ENCODE data around the gene RPP14.
A peak's percentile ranks its signal among the peaks of the same experiment; 100 is the strongest.
"Not testable (repeated sequence)": the region's sequence is repeated elsewhere in the genome, so short reads cannot be mapped to it uniquely, and the experiment has no call there.

The RPP14 gene

DNA sequence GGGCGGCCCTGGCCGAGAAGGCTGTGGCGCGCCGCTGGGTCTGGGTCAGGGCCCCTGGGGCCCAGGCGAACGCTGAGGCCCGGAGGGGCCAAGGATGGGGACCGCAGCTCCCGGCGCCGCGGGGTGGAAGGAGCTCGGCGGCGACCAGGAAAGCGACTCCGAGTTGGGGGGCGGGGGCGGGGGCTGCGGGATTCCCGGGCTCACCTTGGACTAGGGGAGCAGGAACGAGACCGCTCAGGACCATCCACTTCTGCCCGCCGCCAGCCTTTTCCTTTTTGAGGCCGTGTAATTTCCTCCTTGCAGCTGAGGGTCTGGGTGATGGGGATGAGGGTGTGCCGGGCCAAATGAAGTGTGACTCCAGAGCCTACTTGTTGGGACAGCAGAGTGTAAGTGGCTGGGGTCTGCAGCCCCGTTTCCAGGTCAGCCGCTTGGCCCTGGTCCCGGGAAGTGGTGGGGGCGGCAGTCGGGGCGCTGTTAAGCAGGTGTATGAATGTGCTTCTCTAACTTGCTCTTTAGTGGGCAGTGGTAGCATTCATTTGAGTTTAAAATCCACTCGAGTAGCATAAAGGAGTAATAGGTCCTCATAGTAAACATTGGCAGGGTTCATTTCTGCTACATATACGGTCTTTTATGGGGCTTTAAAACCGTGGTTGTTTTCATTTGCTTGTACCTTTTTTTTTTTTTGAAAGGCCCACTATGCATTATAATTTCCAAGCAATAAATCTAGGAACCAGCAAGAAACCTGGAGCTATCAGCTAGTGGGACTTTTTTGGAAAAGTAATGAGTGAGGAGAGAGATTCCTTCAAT lies 27.4 kb downstream of the RPP14 start:
- H3K4me3 ChIP-seq (ENCODE audit: low read depth, low read length): peak overlapping the region; percentile 74
- TF ChIP-seq, protein P1, sequence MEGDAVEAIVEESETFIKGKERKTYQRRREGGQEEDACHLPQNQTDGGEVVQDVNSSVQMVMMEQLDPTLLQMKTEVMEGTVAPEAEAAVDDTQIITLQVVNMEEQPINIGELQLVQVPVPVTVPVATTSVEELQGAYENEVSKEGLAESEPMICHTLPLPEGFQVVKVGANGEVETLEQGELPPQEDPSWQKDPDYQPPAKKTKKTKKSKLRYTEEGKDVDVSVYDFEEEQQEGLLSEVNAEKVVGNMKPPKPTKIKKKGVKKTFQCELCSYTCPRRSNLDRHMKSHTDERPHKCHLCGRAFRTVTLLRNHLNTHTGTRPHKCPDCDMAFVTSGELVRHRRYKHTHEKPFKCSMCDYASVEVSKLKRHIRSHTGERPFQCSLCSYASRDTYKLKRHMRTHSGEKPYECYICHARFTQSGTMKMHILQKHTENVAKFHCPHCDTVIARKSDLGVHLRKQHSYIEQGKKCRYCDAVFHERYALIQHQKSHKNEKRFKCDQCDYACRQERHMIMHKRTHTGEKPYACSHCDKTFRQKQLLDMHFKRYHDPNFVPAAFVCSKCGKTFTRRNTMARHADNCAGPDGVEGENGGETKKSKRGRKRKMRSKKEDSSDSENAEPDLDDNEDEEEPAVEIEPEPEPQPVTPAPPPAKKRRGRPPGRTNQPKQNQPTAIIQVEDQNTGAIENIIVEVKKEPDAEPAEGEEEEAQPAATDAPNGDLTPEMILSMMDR (IDR thresholded peaks at IDR 0.05; ENCODE audit: borderline replicate concordance, insufficient read depth, low read depth, low read length): peak; percentile 20; the same call in 1 of the 2 replicates

DNA sequence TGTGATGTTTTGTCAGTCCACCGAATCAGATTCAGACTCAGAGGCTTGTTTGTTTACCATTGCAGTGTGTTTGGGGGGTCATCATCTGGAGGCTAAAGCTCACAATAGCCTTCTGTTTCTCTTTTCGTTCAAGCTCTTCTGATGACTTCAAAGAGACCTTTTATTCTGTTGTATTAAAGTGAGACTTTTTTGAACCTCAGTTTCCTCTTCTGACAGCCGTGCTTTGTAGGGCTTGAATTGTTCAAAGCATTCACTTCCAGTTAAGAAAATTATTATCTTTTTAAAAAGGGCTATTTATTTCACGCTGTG lies 27.9 kb downstream of the RPP14 start:
- peak overlapping the region; percentile 74 for H3K4me3 ChIP-seq (ENCODE audit: low read depth, low read length)
- TF ChIP-seq, protein P1 (IDR thresholded peaks at IDR 0.05; ENCODE audit: borderline replicate concordance, insufficient read depth, low read depth, low read length): no peak

DNA sequence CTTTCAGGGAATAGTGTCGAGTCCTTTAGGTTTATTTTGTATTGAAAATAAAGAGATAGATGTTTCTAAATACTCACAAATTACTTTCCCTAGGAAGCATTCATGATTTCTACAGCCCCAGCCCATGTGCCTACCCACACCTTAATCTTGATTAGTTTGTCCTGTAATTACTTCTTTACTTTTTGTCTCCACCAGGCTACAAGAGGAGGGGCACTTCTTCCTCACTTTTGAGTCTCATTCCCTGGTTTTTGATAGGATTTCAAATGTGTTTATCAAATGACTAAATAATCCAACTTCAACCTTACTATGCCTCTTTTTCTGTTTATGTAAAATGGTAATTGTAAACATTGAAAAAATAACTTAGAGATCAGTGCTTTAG lies 28.4 kb downstream of the RPP14 start:
- no peak overlapping the region for H3K4me3 ChIP-seq (ENCODE audit: low read depth, low read length)
- TF ChIP-seq, protein P1 (IDR thresholded peaks at IDR 0.05; ENCODE audit: borderline replicate concordance, insufficient read depth, low read depth, low read length): no peak

DNA sequence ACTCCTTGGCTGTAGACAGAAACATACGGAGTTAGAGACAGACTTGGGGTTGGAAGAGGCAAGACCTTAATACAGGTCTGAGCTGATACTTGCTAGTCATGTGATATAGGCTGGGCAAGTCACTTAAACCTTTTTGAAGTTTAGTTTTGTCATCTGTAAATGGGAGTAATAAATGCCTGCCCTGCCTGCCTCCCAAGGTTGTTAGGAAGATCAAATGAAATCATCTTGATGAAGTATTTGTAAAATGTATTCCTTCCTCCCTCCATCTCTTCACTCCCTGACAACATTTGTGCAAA lies 29.6 kb downstream of the RPP14 start:
- TF ChIP-seq, protein P1 (IDR thresholded peaks at IDR 0.05; ENCODE audit: borderline replicate concordance, insufficient read depth, low read depth, low read length): no peak

DNA sequence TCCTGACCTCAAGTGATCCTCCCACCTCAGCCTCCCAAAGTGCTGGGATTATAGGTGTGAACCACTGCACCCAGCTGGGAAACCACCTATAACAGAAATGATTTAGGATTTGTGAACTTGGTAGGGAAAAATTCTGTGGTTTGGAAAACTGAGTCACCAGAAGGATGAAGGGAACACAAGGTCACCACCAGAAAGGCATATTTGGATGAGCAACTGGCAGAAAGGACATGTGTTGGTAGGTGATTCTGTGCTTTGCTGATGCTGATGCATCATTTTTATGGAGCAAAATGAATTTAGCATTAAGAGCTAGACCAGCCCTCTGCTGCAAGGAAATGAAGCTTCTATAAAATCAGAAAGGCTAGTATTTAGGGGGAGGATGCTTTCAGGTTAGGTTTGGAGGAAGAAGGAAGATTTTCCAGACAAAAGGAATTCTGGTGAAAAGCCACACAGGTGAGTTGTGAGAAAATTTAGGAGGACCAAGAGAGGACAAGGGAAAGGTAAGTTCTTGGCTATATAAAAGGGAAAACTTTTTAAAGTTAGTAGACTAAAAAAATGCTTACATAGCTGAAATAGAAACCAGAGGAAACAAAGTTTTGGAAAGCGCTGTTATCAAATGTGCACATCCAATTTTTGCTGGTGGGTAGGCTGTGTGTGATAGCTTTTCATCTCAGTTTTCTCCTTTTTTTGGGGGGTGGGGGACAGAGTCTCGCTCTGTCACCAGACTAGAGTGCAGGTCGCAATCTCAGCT lies 30.3 kb downstream of the RPP14 start:
- H3K4me3 ChIP-seq (ENCODE audit: low read depth, low read length): no peak overlapping the region
- TF ChIP-seq, protein P1 (IDR thresholded peaks at IDR 0.05; ENCODE audit: borderline replicate concordance, insufficient read depth, low read depth, low read length): no peak

More for the DNA sequence above, 29.6 kb downstream of the RPP14 start:
- H3K4me3 ChIP-seq (ENCODE audit: low read depth, low read length): no peak overlapping the region

DNA sequence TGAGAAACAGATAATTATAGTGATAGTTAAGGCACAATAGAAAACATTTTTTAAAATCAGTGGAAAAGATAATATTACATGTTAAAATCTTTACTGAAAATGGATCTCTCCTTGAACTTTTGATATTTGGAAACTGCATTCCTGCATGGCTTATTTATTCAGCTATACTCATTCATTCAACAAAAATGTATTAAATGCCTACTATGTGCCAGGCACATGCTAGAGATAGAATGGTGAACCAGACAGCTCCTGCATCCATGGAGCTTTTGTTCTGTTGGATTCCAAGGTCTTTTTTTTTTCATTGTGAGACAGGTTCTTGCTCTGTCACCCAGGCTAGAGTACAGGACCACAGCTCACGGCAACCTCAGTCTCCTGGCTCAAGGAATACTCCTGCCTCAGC lies 31.1 kb downstream of the RPP14 start:
- TF ChIP-seq, protein P1 (IDR thresholded peaks at IDR 0.05; ENCODE audit: borderline replicate concordance, insufficient read depth, low read depth, low read length): no peak
- H3K4me3 ChIP-seq (ENCODE audit: low read depth, low read length): no peak overlapping the region

DNA sequence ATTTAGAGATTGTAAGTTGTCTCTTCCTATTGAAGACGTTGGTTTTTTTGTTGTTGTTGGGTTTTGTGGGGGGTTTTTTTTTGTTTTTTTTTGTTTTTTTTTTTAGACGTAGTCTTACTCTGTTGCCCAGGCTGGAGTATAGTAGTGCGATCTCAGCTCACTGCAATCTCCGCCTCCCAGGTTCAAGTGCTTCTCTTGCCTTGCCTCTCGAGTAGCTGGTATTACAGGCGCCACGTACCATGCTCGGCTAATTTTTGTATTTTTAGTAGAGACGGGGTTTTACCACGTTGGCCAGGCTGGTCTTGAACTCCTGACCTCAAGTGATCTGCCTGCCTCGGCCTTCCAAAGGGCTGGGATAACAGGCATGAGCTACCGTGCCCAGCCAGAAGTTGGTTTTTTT lies 33.1 kb downstream of the RPP14 start:
- H3K4me3 ChIP-seq (ENCODE audit: low read depth, low read length): not testable (repeated sequence)

All from GM12875 (cell line).